Smooth muscle cell (in vitro differentiated cells): Measurements from ENCODE around the gene HYLS1. TPM values are rescaled to one million over a fixed set of nuclear protein-coding genes. Genes with fewer than 3 reads are reported as not detected.

Experiments
- DNase-seq: peaks from one replicate; lab custom pipeline; 2025; ENCODE audit not compliant: unreplicated experiment; lab: John Stamatoyannopoulos, UW
- H2AFZ ChIP-seq: fragments of 200-600 bp; sonication (generic); 2 replicates; pipeline ENCODE4 v1.6.0; 2016; ENCODE audit warnings: antibody characterized with exemption, low read depth, mild to moderate bottlenecking
- H3F3A ChIP-seq: fragments of 200-600 bp; sonication (generic); 2 replicates; pipeline ENCODE4 v1.6.0; 2017; ENCODE audit warnings: antibody characterized with exemption, low read depth
- H3K27ac ChIP-seq: fragments of 200-600 bp; sonication (generic); 2 replicates; pipeline ENCODE4 v1.5.1; 2016; ENCODE audit warnings: low read depth, mild to moderate bottlenecking
- H3K27me3 ChIP-seq: fragments of 200-600 bp; sonication (generic); 2 replicates; pipeline ENCODE4 v1.6.1; 2016; ENCODE audit warnings: low read depth, mild to moderate bottlenecking
- H3K36me3 ChIP-seq: fragments of 200-600 bp; sonication (generic); 2 replicates; pipeline ENCODE4 v1.5.1; 2016; ENCODE audit warnings: low read depth
- H3K4me1 ChIP-seq: fragments of 200-600 bp; sonication (generic); 2 replicates; pipeline ENCODE4 v1.5.1; 2016; ENCODE audit warnings: low read depth
- H3K4me2 ChIP-seq: fragments of 200-600 bp; sonication (generic); 2 replicates; pipeline ENCODE4 v1.6.0; 2016; ENCODE audit warnings: mild to moderate bottlenecking
- H3K4me3 ChIP-seq: fragments of 200-600 bp; sonication (generic); 2 replicates; pipeline ENCODE4 v1.5.1; 2016; ENCODE audit warnings: mild to moderate bottlenecking
- H3K79me2 ChIP-seq: fragments of 200-600 bp; sonication (generic); 2 replicates; pipeline ENCODE4 v1.6.0; 2016; ENCODE audit warnings: low read depth, mild to moderate bottlenecking
- H3K9ac ChIP-seq: fragments of 200-600 bp; sonication (generic); 2 replicates; pipeline ENCODE4 v1.6.0; 2016; ENCODE audit warnings: low read depth
- H3K9me3 ChIP-seq: fragments of 200-600 bp; sonication (generic); replicated peaks from 2 replicates; pipeline ENCODE4 v1.5.1; 2016; ENCODE audit warnings: low read depth
- H4K20me1 ChIP-seq: fragments of 200-600 bp; sonication (generic); 2 replicates; pipeline ENCODE4 v1.6.0; 2016; ENCODE audit warnings: low read depth
- CTCF ChIP-seq: fragments of 200-600 bp; sonication (generic); IDR thresholded peaks from 2 replicates; pipeline ENCODE4 v1.5.1; 2017; ENCODE audit warnings: borderline replicate concordance, mild to moderate bottlenecking, antibody characterized with exemption; ENCODE audit not compliant: insufficient read depth, poor library complexity, severe bottlenecking
- WGBS: methylation state at CpG from one replicate; pipeline ENCODE4 v1.1.7; 2016; ENCODE audit warnings: low lambda C conversion rate; 5-methylcytosine and 5-hydroxymethylcytosine counted together
- polyA plus RNA-seq: library from polyadenylated mRNA; unstranded; fragments of >200 nt; fragmentation: Nextera tagmentation; extraction: Ambion mirVana; gene quantifications from 2 replicates; pipeline ENCODE4 v1.2.1, GENCODE V29; 2016
- total RNA-seq: library from RNA; depleted of rRNA; stranded (reverse); fragments of >200 nt; gene quantifications from 2 replicates; pipeline ENCODE4 v1.2.3, GENCODE V29; 2014

HYLS1 gene
- total and polyA plus RNA-seq, 2 experiments from 2014 or later: 4.1 to 6.4 TPM

DNA sequence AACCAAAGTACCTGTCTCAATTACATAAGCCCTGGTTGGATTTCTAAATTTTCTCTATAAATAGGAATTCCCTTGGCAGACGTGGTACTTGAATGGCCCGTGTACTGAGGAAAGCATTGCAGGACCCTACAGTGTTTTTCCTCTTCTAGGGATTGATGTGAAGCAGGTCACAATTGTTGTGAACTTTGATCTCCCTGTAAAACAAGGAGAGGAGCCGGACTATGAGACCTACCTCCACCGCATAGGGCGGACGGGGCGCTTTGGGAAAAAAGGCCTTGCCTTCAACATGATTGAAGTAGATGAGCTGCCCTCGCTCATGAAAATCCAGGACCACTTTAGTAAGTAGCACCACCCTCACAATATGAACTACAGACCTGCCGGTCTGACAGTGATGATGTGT lies 33.6 kb downstream of the HYLS1 start:
- H3K9ac ChIP-seq: no peak overlapping the region
- no peaks in the 10 kb centered on the region for H3F3A ChIP-seq
- TF ChIP-seq CTCF: no peak
- H3K4me1 ChIP-seq: no peaks in the 10 kb centered on the region
- H3K9me3 ChIP-seq: no peaks in the 10 kb centered on the region
- H3K79me2 ChIP-seq: no peaks in the 10 kb centered on the region
- H4K20me1 ChIP-seq: no peaks in the 10 kb centered on the region
- no peak overlapping the region for H2AFZ ChIP-seq
- 86% methylated on average over 9 of the region's 9 CpGs for WGBS
- no peak overlapping the region for H3K4me2 ChIP-seq
- H3K27ac ChIP-seq: no peak overlapping the region
- H3K27me3 ChIP-seq: peaks cover 16% of the 10 kb centered on the region
- no peak for DNase-seq
- H3K36me3 ChIP-seq: no peaks in the 10 kb centered on the region
- no peak overlapping the region for H3K4me3 ChIP-seq

DNA sequence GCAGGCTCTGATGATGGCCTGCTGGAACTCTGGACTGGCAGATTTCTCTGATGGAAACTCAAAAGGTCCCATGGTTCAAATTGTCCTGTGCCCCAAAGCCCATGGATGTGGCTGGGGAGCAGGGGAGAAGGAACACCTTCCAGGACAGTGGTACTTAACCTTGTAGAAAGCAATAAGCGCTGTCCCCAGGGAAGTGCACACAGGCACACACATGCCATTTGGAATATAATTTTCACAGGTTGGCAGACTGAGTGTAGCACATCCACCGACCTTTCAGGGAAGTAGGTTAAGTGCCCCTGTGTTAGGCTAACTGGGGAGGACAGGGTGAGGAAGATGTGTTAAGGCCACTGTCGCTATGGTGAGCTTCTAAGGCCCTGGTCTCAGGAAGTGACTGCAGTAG lies 34.7 kb downstream of the HYLS1 start:
- H3K4me2 ChIP-seq: no peak overlapping the region
- no peak overlapping the region for H3K4me3 ChIP-seq
- no peaks in the 10 kb centered on the region for H3K9me3 ChIP-seq
- peaks cover 5% of the 10 kb centered on the region for H3K27me3 ChIP-seq
- H3K36me3 ChIP-seq: no peaks in the 10 kb centered on the region
- no peak for TF ChIP-seq CTCF
- no peak overlapping the region for H3K27ac ChIP-seq
- no peaks in the 10 kb centered on the region for H3F3A ChIP-seq
- no peaks in the 10 kb centered on the region for H3K79me2 ChIP-seq
- H2AFZ ChIP-seq: no peak overlapping the region
- WGBS: 79% methylated on average over 3 of the region's 3 CpGs
- DNase-seq: no peak
- no peaks in the 10 kb centered on the region for H3K4me1 ChIP-seq
- no peaks in the 10 kb centered on the region for H4K20me1 ChIP-seq
- no peak overlapping the region for H3K9ac ChIP-seq

GRCh38 chr11:125923012-125923579 lies 35.6 kb downstream of the HYLS1 start:
- H2AFZ ChIP-seq: no peak overlapping the region
- no peaks in the 10 kb centered on the region for H3K79me2 ChIP-seq
- WGBS: 9% methylated on average over 8 of the region's 8 CpGs
- no peak overlapping the region for H3K27ac ChIP-seq
- no peak overlapping the region for H3K4me2 ChIP-seq
- DNase-seq: no peak
- H3K4me3 ChIP-seq: no peak overlapping the region
- H3K36me3 ChIP-seq: no peaks in the 10 kb centered on the region
- TF ChIP-seq CTCF: peak; percentile 83
- no peaks in the 10 kb centered on the region for H4K20me1 ChIP-seq
- H3K9me3 ChIP-seq: no peaks in the 10 kb centered on the region
- H3F3A ChIP-seq: no peaks in the 10 kb centered on the region
- H3K9ac ChIP-seq: no peak overlapping the region
- no peaks in the 10 kb centered on the region for H3K4me1 ChIP-seq
- peaks cover 5% of the 10 kb centered on the region for H3K27me3 ChIP-seq

- no peak overlapping the region for H3K27ac ChIP-seq
- H3K79me2 ChIP-seq: no peaks in the 10 kb centered on the region
- H3F3A ChIP-seq: no peaks in the 10 kb centered on the region
- no peaks in the 10 kb centered on the region for H3K36me3 ChIP-seq
- no peak overlapping the region for H2AFZ ChIP-seq
- H4K20me1 ChIP-seq: no peaks in the 10 kb centered on the region
- H3K4me1 ChIP-seq: no peaks in the 10 kb centered on the region
- no peak overlapping the region for H3K4me3 ChIP-seq
- no peak overlapping the region for H3K4me2 ChIP-seq
- WGBS: 95% methylated on average over 8 of the region's 8 CpGs
- H3K9me3 ChIP-seq: no peaks in the 10 kb centered on the region
- TF ChIP-seq CTCF: no peak
- no peak for DNase-seq
- H3K27me3 ChIP-seq: peaks cover 5% of the 10 kb centered on the region
- H3K9ac ChIP-seq: no peak overlapping the region
These were observed 36.2 kb downstream of the HYLS1 start for GRCh38 chr11:125923633-125924032.
